GM18507 (cell line): ENCODE results near the gene OR4E1.
"Not testable (repeated sequence)": the region's sequence is repeated elsewhere in the genome, so short reads cannot be mapped to it uniquely, and the experiment has no call there.

Experiments
- DNase-seq: peaks from one replicate; pipeline ENCODE4 v3.0.0; 2011; ENCODE audit warnings: low read depth; ENCODE audit not compliant: insufficient read length; ENCODE audit errors: extremely low spot score
- FAIRE-seq: peaks from 2 replicates; lab custom pipeline; 2011; peaks lifted over from hg19 to GRCh38; lab: Jason Lieb, UNC

Gene OR4E1

GRCh38 chr14:21673718-21674117, at the start of gene OR4E1:
TSS of gene OR4E1 (minus strand) at chr14:21673818. CDS start at chr14:21670935, 2,883 bp downstream.
- no peak for FAIRE-seq
- no peak for DNase-seq

DNA sequence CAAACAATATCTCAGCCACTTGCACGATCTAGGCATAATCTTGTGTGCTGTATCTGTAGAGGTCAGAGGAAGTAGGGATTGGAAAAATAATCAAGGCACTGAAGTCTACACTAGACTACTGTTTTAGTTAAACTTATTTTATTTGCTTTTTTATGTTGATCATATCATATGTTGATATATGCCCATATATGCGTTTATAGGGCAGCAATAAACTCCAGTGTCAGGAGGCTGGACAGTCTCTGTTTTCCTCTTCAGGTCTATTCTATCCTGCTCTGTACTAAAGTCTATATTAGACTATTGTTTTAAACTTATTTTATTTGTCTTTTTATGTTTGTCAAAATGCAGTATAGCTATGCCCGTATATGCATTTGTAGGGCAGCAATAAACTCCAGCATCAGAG, 47.9 kb upstream of the OR4E1 start:
- FAIRE-seq (no peak), DNase-seq (no peak)

GRCh38 chr14:21719841-21720240, 46.2 kb upstream of the OR4E1 start:
- DNase-seq (no peak), FAIRE-seq (no peak)

DNA sequence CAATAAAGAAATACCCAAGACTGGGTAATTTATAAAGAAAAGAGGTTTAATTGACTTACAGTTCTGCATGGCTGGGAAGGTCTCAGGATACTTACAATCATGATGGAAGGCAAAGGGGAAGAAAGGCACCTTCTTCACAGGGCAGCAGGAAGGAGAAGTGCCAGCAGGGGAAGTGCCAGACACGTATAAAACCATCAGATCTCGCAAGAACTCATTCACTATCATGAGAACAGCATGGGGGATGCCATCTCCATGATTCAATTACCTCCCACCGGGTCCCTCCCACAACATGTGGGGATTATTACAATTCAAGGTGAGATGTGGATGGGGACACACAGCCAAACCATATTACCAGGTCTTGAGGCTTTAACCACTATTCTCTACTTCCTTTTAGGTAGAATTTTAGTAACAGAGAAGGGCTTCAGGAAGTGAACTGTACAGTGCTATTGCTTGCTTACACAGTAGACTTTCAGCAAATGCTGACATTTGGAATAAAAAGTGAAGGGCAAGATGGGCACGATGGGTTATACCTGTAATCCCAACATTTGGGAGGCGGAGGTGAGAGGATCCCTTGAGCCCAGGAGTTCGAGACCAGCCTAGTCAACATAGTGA, 40.8 kb upstream of the OR4E1 start:
- FAIRE-seq: no peak
- DNase-seq: no peak

GRCh38 chr14:21712036-21712435, 38.4 kb upstream of the OR4E1 start:
- DNase-seq (no peak), FAIRE-seq (no peak)

DNA sequence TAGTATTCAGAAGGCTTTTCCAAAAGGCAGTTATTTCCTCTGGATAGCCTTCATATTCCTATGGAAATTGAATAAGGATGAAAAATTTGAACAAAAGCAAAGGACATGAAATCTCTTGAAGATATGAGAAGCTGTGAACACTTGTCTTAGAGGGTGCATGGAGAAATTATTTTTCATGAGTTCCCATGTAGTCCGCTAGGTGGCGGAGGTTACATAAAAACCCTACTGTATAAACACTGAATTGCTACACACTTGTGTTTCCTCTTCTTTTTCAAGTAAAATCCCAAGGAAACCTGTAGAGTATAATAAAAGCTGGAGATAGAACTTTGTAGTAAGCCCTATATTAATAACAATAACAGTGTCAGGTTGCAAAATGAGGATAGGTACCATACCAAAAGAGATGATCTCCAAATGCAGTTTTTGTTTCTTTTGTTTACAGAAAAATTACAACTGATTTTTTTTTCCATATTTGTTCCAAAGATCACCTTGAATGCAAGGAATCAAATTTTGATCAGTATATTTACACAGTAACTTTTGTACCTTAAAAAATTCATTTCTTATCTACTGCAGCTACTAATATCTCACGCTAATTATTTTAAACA, 37.8 kb upstream of the OR4E1 start:
- FAIRE-seq (no peak), DNase-seq (peak; percentile 2)

- DNase-seq (no peak), FAIRE-seq (no peak)
These were observed 30.7 kb upstream of the OR4E1 start for GRCh38 chr14:21704338-21704737.

GRCh38 chr14:21703357-21704326, 30.0 kb upstream of the OR4E1 start:
- no peak for FAIRE-seq
- DNase-seq: no peak

GRCh38 chr14:21702316-21702715, 28.7 kb upstream of the OR4E1 start:
- FAIRE-seq (no peak), DNase-seq (no peak)

DNA sequence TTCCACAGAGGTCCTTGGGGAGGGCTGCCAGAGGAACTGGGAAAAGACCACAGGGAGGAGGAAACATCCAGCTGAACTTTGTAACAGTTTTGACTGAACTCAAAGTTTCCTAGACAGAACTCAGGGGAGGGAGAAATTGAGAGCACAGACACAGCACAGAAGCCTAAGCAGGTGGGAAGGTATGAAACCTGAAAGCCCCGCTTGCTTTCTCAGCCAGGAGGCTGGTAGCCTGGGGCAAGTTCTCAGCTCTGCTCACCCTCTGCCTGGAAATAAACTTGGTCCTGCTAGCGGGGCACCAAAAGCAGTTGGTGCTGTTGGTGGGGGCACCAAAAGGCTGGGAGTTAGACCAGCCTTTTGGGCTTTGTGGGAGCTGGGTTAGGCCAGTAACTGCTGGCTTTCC, 25.9 kb upstream of the OR4E1 start:
- no peak for FAIRE-seq
- no peak for DNase-seq

- FAIRE-seq, DNase-seq: not testable (repeated sequence)
These were observed 24.9 kb upstream of the OR4E1 start for GRCh38 chr14:21698538-21698937.

GRCh38 chr14:21697662-21698061, 24.0 kb upstream of the OR4E1 start:
- FAIRE-seq: not testable (repeated sequence)

DNA sequence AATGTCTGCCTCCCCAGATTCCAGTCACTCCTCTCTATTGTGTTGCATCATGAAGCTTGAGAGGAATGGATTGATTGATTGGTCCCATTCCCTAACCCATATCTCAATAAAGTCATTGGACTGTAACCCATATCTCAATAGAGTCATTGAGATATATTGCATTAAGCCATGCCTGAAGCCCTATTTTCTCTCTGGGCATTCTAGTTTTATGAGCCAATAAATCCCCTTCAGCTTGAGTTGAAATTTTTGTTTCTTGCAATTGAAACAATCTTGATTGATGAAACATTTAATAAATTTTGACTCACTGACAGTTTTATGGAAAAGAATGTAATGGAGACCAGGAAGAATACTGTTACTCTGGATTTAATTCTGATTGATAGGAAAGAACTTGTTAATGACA, 20.8 kb upstream of the OR4E1 start:
- no peak for FAIRE-seq
- no peak for DNase-seq

More at GRCh38 chr14:21697662-21698061, 24.0 kb upstream of the OR4E1 start:
- DNase-seq: not testable (repeated sequence)

DNA sequence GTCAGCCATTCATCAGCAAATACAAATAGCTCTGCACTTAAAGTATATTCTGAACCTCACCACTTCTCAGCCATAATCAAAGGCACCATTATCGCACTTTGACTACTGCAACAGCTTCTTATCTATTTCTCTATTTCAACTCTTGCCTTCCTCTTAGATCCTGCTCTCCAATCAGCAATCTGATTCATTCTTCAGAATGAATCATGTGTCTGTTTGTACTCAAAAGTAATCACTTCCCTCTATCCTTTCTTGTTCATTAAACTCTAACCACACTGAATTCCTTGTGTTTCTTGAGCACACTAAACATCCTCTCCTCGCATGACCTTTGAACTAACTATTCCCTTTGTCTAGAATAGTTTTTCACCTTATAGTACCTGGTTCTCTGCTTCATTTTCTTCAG, 12.8 kb upstream of the OR4E1 start:
- DNase-seq (no peak), FAIRE-seq (no peak)

GRCh38 chr14:21680072-21680471, 6.5 kb upstream of the OR4E1 start:
- FAIRE-seq (no peak), DNase-seq (no peak)

GRCh38 chr14:21675566-21675965, 1.9 kb upstream of the OR4E1 start:
- FAIRE-seq: no peak
- no peak for DNase-seq

DNA sequence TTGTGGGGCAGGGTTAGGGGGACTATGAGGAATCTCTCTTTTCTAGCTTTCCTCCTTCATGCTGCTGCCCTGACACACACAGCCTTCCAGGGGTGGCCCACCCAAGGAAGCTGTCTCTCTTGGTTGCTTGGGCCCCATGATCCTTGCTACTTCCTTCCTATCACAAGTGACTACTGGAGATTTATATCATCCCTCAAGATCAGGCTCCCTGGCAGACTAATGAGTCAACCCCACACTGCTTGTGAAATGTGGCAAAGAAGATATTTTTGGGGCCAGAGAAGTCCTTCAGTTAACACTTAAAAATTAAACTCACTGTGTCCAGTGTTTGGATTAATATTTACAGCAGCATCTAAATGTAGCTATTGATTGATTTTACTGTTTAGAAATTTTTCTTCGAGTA, 1.5 kb downstream of the OR4E1 start:
- DNase-seq (no peak), FAIRE-seq (no peak)

DNA sequence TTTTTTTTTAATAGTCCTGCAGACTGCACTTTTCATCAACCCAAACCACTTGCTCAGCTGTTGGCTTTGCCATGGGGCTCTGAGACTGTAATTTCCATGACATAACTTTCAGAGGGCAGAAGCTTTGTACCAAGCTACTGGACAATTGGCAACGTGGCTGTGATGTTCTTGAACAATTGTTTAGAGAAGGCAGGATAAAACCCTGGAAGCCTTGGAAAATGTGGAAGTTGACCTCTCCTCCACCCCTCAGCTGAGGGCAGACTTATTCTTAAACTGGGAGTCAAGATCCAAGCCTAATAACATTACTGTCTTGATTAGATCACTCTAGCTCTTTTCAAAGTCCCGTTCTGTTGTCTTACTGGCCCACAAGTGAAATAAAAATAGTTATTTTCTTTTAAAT, 2.2 kb downstream of the OR4E1 start:
- DNase-seq (no peak), FAIRE-seq (no peak)

- DNase-seq (no peak), FAIRE-seq (no peak)
These were observed 4.3 kb downstream of the OR4E1 start for GRCh38 chr14:21669284-21669683.

GRCh38 chr14:21668377-21668776, 5.2 kb downstream of the OR4E1 start:
- FAIRE-seq (no peak), DNase-seq (no peak)
